Femur (tissue), 1 donor: ENCODE data around the gene IL11RA.
"Not testable (repeated sequence)": the region's sequence is repeated elsewhere in the genome, so short reads cannot be mapped to it uniquely, and the experiment has no call there.

Source experiments
- DNase-seq: peaks from one replicate; pipeline ENCODE4 v3.0.0-alpha.2; 2017

IL11RA gene

GRCh38 chr9:34630402-34631154, 21.4 kb upstream of the IL11RA start:
- no peak for DNase-seq

DNA sequence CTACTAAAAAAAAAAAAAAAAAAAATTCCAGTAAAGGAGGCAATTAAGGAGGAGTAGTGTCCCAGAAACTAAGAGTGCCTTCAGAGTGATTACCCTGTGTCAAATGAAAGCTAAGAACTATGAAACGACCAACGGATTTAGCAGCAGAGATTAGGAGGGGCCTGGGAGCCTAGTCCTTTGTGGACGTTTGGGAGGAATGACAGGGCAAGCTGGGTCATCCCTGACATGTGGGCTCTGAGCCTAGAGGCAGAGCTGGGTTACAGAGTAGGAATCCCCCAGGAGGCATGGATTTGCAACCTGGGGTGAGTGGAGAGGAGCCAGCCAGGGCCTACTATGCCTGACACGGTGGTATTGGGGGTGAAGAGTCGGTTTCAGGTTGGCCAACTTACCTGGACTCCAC, 18.8 kb upstream of the IL11RA start:
- DNase-seq = no peak

- peak; percentile 79 for DNase-seq
Measured at GRCh38 chr9:34633851-34634550, 18.0 kb upstream of the IL11RA start.

DNA sequence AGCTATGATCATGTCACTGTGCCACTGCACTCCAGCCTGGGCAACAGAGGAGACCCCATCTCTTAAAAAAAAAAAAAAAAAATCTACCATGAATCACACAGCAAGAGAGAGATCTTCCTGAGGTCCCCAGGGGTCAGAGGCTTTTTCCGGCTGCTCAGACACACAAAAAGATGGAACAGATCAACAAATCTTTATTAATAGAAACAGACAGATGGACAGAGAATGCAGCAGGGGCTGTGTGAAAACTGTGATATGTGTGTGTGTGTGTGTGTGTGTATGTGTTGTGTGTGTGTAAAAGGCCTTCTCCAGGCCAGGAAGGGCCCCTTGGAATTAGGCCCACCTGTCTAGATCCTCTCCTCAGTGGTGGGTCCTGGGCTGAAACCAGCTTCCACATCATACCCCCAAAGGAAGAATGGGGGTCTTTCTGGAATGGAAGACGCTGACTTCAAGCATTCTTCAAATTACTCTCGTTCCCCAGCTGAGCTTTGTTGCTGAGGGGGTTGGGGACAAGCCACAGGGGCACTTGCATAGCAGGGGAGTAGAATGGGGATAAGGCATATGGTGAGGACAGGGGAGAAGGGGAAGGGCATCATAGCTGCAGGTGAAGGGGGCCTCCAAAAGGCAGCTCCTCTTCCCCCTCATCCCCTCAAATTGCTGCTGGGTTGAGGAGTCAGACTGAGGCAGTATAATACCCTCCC, 17.3 kb upstream of the IL11RA start:
- no peak for DNase-seq

DNA sequence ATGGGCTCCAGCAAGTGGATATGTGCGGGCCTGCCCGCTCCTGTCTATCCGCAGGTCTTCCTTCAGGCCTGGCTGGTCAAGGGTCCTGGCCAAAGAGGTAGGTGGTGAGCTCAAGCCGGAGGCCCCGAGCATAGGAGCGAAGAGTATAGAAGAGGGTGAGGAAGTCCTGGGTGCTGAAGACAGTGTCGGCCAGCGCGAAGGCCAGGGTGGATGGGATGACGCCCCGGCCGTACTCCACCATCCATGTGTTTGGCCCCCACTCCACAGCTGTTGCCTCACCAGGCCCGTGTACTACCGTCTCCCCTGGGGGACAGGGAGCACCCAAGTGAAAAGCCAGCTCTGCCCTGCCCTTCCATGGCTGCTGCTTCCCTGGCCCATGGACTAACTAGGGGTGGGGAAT, 16.4 kb upstream of the IL11RA start:
- no peak for DNase-seq

DNA sequence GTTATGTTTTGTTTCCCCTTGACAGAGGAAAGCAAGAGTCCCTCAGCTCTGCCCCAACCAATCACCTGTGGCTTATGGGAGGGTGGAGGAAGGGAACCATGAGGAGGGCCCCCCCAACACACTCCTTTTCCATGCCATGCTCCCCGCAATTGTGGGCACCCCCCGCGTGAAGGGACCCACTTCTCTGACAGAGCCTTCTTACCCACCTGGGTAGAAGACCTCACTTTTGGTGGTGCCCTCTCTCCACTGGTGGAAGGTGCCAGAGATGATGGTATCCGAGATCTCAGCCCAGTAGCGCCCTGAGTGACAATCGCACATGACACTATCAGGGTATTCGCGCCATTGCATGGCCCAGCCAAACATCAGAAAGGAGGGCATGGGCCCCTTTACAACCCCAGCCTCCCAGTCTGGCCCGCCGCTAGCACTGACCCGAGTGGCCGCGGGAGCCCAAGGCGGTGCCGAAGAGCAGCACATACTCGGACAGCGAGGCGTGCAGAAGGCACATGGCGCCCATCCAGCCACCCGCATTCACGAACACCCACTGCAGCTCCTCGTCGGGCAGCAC, 15.1 kb upstream of the IL11RA start:
- DNase-seq = no peak

- peak; percentile 95 for DNase-seq
Measured at GRCh38 chr9:34637356-34638137, 14.4 kb upstream of the IL11RA start, which contains the start of gene SIGMAR1. TSS of gene SIGMAR1 (minus strand) at chr9:34637787. CDS start at chr9:34637697, 90 bp downstream.

- DNase-seq = no peak
Measured at GRCh38 chr9:34638138-34638445, 13.9 kb upstream of the IL11RA start.

GRCh38 chr9:34639322-34639721, 12.7 kb upstream of the IL11RA start:
- not testable (repeated sequence) for DNase-seq

DNA sequence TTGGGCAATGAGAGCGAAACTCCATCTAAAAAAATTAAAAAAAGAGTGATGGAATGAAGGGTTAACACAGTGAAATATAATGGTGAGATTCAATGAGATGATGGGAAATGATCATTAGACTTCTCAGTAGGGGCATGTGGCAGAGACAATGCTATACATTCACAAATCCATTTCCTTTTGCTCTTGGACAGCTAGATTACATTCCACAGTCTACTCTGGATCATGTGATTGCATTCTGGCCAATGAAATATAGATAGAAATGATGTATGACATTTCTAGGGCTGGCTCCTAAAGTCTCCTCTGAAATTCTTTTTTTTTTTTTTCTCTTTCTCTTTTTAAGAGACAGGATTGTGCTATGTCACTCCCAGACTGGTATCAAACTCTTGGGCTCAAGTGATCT, 9.3 kb upstream of the IL11RA start:
- no peak for DNase-seq

GRCh38 chr9:34644766-34645314, 7.1 kb upstream of the IL11RA start:
- peak; percentile 16 for DNase-seq

DNA sequence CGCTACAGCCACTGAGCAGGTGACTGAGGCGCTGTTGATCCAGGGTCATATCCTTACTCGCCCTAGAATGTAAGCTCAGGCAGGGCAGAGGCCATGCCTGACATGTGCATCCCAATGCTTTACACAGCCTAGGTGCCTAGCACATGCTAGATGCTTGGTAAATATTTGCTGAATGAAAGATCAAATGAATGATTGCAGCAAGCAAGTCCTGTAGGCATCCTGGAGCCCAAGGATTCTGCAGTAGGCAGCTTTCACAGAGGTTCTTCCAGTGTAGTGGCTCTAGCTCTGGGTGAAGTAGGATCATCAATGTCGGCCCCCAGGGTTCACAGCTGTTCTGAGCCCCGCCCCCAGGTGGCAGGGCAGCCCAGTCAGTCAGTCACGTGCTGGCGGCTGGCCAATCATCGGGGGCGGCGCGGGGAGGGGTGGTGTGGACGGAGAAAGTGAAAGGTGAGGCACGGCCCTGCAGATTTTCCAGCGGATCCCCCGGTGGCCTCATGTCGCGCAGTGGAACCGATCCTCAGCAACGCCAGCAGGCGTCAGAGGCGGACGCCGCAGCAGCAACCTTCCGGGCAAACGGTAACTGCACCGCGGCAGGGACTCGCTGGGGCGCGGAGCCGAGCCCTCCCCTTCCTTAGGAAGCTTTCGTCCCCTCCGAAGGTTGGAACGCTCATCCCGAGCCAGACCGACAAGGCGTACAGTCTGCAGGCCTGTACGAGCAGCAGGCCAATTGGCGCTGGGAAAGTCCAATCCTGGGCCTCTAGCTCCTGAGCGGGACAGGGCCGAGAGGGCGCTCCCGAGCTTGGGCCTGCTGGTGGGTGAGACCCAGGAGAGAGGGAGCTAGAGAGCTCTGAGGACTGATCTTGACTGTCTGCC, 5.5 kb upstream of the IL11RA start, which contains the start of gene GALT:
Gene GALT, plus strand, starts transcription at position 465 of the 873 bp plus-strand sequence. Its CDS starts 30 bp downstream, at position 495.
- peak; percentile 95 for DNase-seq

DNA sequence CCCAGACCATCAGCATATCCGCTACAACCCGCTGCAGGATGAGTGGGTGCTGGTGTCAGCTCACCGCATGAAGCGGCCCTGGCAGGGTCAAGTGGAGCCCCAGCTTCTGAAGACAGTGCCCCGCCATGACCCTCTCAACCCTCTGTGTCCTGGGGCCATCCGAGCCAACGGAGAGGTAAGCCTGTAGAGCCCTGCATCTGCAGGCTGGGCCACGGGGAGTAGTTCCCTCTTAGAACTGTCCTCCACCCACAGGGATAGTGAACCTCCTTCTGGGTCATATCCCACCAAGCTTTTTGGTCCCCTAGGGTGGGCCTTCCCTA, 4.9 kb upstream of the IL11RA start:
- DNase-seq = no peak

DNA sequence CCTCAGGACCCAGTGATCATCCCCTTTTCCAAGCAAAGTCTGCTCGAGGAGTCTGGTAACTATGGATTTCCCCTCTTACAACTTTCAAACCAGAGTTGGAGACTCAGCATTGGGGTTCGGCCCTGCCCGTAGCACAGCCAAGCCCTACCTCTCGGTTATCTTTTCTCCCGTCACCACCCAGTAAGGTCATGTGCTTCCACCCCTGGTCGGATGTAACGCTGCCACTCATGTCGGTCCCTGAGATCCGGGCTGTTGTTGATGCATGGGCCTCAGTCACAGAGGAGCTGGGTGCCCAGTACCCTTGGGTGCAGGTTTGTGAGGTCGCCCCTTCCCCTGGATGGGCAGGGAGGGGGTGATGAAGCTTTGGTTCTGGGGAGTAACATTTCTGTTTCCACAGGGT, 4.3 kb upstream of the IL11RA start:
- DNase-seq = peak; percentile 18

- DNase-seq = no peak
Measured at GRCh38 chr9:34648673-34649072, 3.3 kb upstream of the IL11RA start.

- peak; percentile 78 for DNase-seq
Measured at GRCh38 chr9:34650816-34651215, 1.2 kb upstream of the IL11RA start.

- DNase-seq = no peak
Measured at GRCh38 chr9:34651321-34651720, 664 bp upstream of the IL11RA start.

DNA sequence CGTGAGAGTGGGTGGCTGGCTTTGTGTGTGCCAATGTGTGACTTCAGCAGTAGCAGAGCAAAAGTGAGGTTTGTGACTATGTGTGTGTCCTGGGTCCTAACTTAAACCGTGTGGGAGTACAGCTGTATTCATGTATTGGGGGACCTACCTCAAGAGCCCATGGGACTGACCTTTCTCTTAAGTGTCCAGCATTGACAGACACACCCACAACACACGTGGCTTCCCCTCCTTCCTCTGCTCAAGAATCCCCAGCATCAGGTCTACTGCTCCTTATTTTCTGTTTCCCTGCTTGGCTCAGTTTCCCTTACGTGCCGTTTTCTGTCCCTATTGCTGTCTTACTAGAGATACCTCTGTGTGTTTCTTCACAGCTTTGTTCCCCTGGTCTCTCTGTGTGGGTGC, 616 bp downstream of the IL11RA start:
- DNase-seq = no peak

- peak; percentile 90 for DNase-seq
Measured at GRCh38 chr9:34653151-34654072, 1.4 kb downstream of the IL11RA start.

- peak; percentile 90 for DNase-seq
Measured at GRCh38 chr9:34654323-34655051, 2.5 kb downstream of the IL11RA start.
